Neural progenitor cell (in vitro differentiated cells): ENCODE measurements around the gene TFAP2E.

Experiments used
- CTCF ChIP-seq: fragments of 200-600 bp; sonication (generic); IDR thresholded peaks from 2 replicates; pipeline ENCODE4 v1.5.1; 2017; ENCODE audit warnings: antibody characterized with exemption, mild to moderate bottlenecking
- EZH2phosphoT487 ChIP-seq: fragments of 200-600 bp; sonication (generic); IDR thresholded peaks from 2 replicates; pipeline ENCODE4 v1.6.1; 2017; ENCODE audit warnings: antibody characterized with exemption

- TF ChIP-seq EZH2phosphoT487 = no peak
- no peak for TF ChIP-seq CTCF
Observed at GRCh38 chr1:35580949-35581388, 7.9 kb downstream of the TFAP2E start.
